Neural progenitor cell (in vitro differentiated cells): ENCODE data around the gene USP15. TPM values are rescaled to one million over a fixed set of nuclear protein-coding genes. Genes with fewer than 3 reads are reported as not detected.
"Not testable (repeated sequence)": the region's sequence is repeated elsewhere in the genome, so short reads cannot be mapped to it uniquely, and the experiment has no call there.

Source experiments
- DNase-seq: peaks from one replicate; pipeline ENCODE4 v3.0.0-alpha.2; 2016; ENCODE audit warnings: low spot score
- H2AFZ ChIP-seq: fragments of 200-600 bp; sonication (generic); replicated peaks from 2 replicates; pipeline ENCODE4 v1.6.1; 2016; ENCODE audit warnings: antibody characterized with exemption
- H3F3A ChIP-seq: fragments of 200-600 bp; sonication (generic); 2 replicates; pipeline ENCODE4 v1.6.1; 2016; ENCODE audit warnings: antibody characterized with exemption, low read depth
- H3K27ac ChIP-seq: fragments of 200-600 bp; sonication (generic); 2 replicates; pipeline ENCODE4 v1.5.1; 2016; ENCODE audit warnings: mild to moderate bottlenecking
- H3K27me3 ChIP-seq: fragments of 200-600 bp; sonication (generic); 2 replicates; pipeline ENCODE4 v1.6.1; 2016; ENCODE audit warnings: mild to moderate bottlenecking, moderate library complexity
- H3K36me3 ChIP-seq: fragments of 200-600 bp; sonication (generic); 2 replicates; pipeline ENCODE4 v1.5.1; 2016
- H3K4me1 ChIP-seq: fragments of 200-600 bp; sonication (generic); 2 replicates; pipeline ENCODE4 v1.6.1; 2016; ENCODE audit warnings: mixed run types
- H3K4me2 ChIP-seq: fragments of 200-600 bp; sonication (generic); 2 replicates; pipeline ENCODE4 v1.6.1; 2016
- H3K4me3 ChIP-seq: fragments of 200-600 bp; sonication (generic); 2 replicates; pipeline ENCODE4 v1.5.1; 2016
- H3K79me2 ChIP-seq: fragments of 200-600 bp; sonication (generic); 2 replicates; pipeline ENCODE4 v1.6.1; 2016; ENCODE audit warnings: low read depth
- H3K9ac ChIP-seq: fragments of 200-600 bp; sonication (generic); 2 replicates; pipeline ENCODE4 v1.6.1; 2016
- H3K9me3 ChIP-seq: fragments of 200-600 bp; sonication (generic); 2 replicates; pipeline ENCODE4 v1.5.1; 2016; ENCODE audit warnings: low read depth
- H4K20me1 ChIP-seq: fragments of 200-600 bp; sonication (generic); 2 replicates; pipeline ENCODE4 v1.6.1; 2016; ENCODE audit warnings: low read depth
- H3K27ac Mint-ChIP-seq: 3 replicates; pipeline ENCODE4 v1.8.0; 2021; ENCODE audit warnings: mixed read lengths
- H3K27me3 Mint-ChIP-seq: 2 replicates; pipeline ENCODE4 v1.8.0; 2022; ENCODE audit warnings: low read depth, mild to moderate bottlenecking, inconsistent platforms, moderate library complexity, mixed read lengths; ENCODE audit not compliant: insufficient read depth
- H3K36me3 Mint-ChIP-seq: 3 replicates; pipeline ENCODE4 v1.8.0; 2021; ENCODE audit warnings: mixed read lengths
- H3K4me1 Mint-ChIP-seq: 3 replicates; pipeline ENCODE4 v1.8.0; 2021; ENCODE audit warnings: mixed read lengths
- H3K4me3 Mint-ChIP-seq: 3 replicates; pipeline ENCODE4 v1.8.0; 2021; ENCODE audit warnings: mild to moderate bottlenecking, moderate library complexity, mixed read lengths
- H3K9me3 Mint-ChIP-seq: 3 replicates; pipeline ENCODE4 v1.8.0; 2020; ENCODE audit warnings: mixed read lengths
- CTCF ChIP-seq: fragments of 200-600 bp; sonication (generic); IDR thresholded peaks from 2 replicates; pipeline ENCODE4 v1.5.1; 2017; ENCODE audit warnings: antibody characterized with exemption, mild to moderate bottlenecking
- EZH2 ChIP-seq: fragments of 200-600 bp; sonication (generic); IDR thresholded peaks from 2 replicates; pipeline ENCODE4 v1.6.1; 2017; ENCODE audit warnings: antibody characterized with exemption, mild to moderate bottlenecking, moderate library complexity
- EZH2phosphoT487 ChIP-seq: fragments of 200-600 bp; sonication (generic); IDR thresholded peaks from 2 replicates; pipeline ENCODE4 v1.6.1; 2017; ENCODE audit warnings: antibody characterized with exemption
- total RNA-seq: library from RNA; depleted of rRNA; stranded (reverse); fragments of >200 nt; gene quantifications from 2 replicates; pipeline ENCODE4 v1.2.3, GENCODE V29; 2015; ENCODE audit warnings: low replicate concordance

The USP15 gene
- total RNA-seq, 1 donor from 2014 or later, result 36.0 TPM

GRCh38 chr12:62335057-62335456 lies 74.9 kb downstream of the USP15 start:
- H3K9me3 ChIP-seq, result no peaks in the 10 kb centered on the region
- no peak for DNase-seq
- no peaks in the 10 kb centered on the region for H3K27me3 Mint-ChIP-seq
- no peaks in the 10 kb centered on the region for H3K27me3 ChIP-seq
- H3K9ac ChIP-seq, result no peak overlapping the region
- no peaks in the 10 kb centered on the region for H3K4me1 ChIP-seq
- H4K20me1 ChIP-seq, result no peaks in the 10 kb centered on the region
- no peaks in the 10 kb centered on the region for H3F3A ChIP-seq
- no peaks in the 10 kb centered on the region for H3K4me1 Mint-ChIP-seq
- H3K36me3 ChIP-seq, result no peaks in the 10 kb centered on the region
- H3K79me2 ChIP-seq, result no peaks in the 10 kb centered on the region
- no peak overlapping the region for H2AFZ ChIP-seq
- H3K4me2 ChIP-seq, result no peak overlapping the region
- no peak overlapping the region for H3K27ac ChIP-seq
- H3K9me3 Mint-ChIP-seq, result peaks cover 26% of the 10 kb centered on the region
- no peak overlapping the region for H3K4me3 ChIP-seq
- H3K36me3 Mint-ChIP-seq, result peaks cover 22% of the 10 kb centered on the region
- no peak overlapping the region for H3K4me3 Mint-ChIP-seq
- TF ChIP-seq EZH2 (no peak), EZH2phosphoT487 (no peak)
- no peak overlapping the region for H3K27ac Mint-ChIP-seq

- no peaks in the 10 kb centered on the region for H3K4me1 ChIP-seq
These were observed 75.6 kb downstream of the USP15 start for GRCh38 chr12:62335796-62336195.

GRCh38 chr12:62337643-62338042 lies 77.4 kb downstream of the USP15 start:
- H3K27me3 ChIP-seq, H3K27ac ChIP-seq, H3K4me3 ChIP-seq, H3K27me3 Mint-ChIP-seq, H4K20me1 ChIP-seq, H3K4me2 ChIP-seq, H3K79me2 ChIP-seq, H3K4me1 ChIP-seq, H3F3A ChIP-seq, H3K36me3 ChIP-seq, H3K9me3 ChIP-seq, H2AFZ ChIP-seq, H3K27ac Mint-ChIP-seq, H3K4me3 Mint-ChIP-seq, H3K4me1 Mint-ChIP-seq, DNase-seq, H3K9ac ChIP-seq: not testable (repeated sequence)
- Mint-ChIP-seq H3K36me3 (peaks cover 34% of the 10 kb centered on the region), H3K9me3 (peaks cover 38% of the 10 kb centered on the region)

More at GRCh38 chr12:62335796-62336195, 75.6 kb downstream of the USP15 start:
- H3K4me1 Mint-ChIP-seq, result no peaks in the 10 kb centered on the region
- Histone ChIP-seq H3K9me3 (no peaks in the 10 kb centered on the region), H3K27me3 (no peaks in the 10 kb centered on the region), H3K36me3 (no peaks in the 10 kb centered on the region), H3K79me2 (no peaks in the 10 kb centered on the region), H4K20me1 (no peaks in the 10 kb centered on the region), H3K4me3 (no peak overlapping the region), H3K4me2 (no peak overlapping the region), H3K27ac (no peak overlapping the region), H3K9ac (no peak overlapping the region), H2AFZ (no peak overlapping the region), H3F3A (no peaks in the 10 kb centered on the region)
- no peak overlapping the region for H3K27ac Mint-ChIP-seq
- no peak for DNase-seq
- TF ChIP-seq EZH2phosphoT487 (no peak), EZH2 (no peak), CTCF (no peak)
- no peak overlapping the region for H3K4me3 Mint-ChIP-seq
- no peaks in the 10 kb centered on the region for H3K27me3 Mint-ChIP-seq
- H3K9me3 Mint-ChIP-seq, result peaks cover 34% of the 10 kb centered on the region
- H3K36me3 Mint-ChIP-seq, result peaks cover 30% of the 10 kb centered on the region

GRCh38 chr12:62342614-62343303 lies 82.6 kb downstream of the USP15 start:
- not testable (repeated sequence) for H3F3A ChIP-seq, H3K27me3 ChIP-seq, H3K4me3 ChIP-seq, H3K4me2 ChIP-seq, H4K20me1 ChIP-seq, H3K36me3 ChIP-seq, H3K9me3 ChIP-seq, H3K27me3 Mint-ChIP-seq, H3K27ac ChIP-seq, DNase-seq, H3K4me3 Mint-ChIP-seq, H2AFZ ChIP-seq, H3K9ac ChIP-seq, H3K4me1 Mint-ChIP-seq, H3K79me2 ChIP-seq, H3K27ac Mint-ChIP-seq, H3K4me1 ChIP-seq
- Mint-ChIP-seq H3K36me3 (peaks cover 45% of the 10 kb centered on the region), H3K9me3 (peaks cover 43% of the 10 kb centered on the region)

- H3K4me2 ChIP-seq, result not testable (repeated sequence)
These were observed 83.3 kb downstream of the USP15 start for GRCh38 chr12:62343304-62344120.

GRCh38 chr12:62344731-62345556 lies 84.7 kb downstream of the USP15 start:
- H3K27ac ChIP-seq, H3K27me3 Mint-ChIP-seq, H4K20me1 ChIP-seq, H3K4me2 ChIP-seq, H3K27me3 ChIP-seq, H3K79me2 ChIP-seq, DNase-seq, H2AFZ ChIP-seq, H3K4me3 ChIP-seq, H3K4me3 Mint-ChIP-seq, H3K36me3 ChIP-seq, H3K9me3 ChIP-seq, H3K4me1 ChIP-seq, H3K9ac ChIP-seq, H3K4me1 Mint-ChIP-seq, H3F3A ChIP-seq: not testable (repeated sequence)
- Mint-ChIP-seq H3K9me3 (peaks cover 23% of the 10 kb centered on the region), H3K27ac (peak overlapping the region; percentile 58), H3K36me3 (peaks cover 32% of the 10 kb centered on the region)

More at GRCh38 chr12:62343304-62344120, 83.3 kb downstream of the USP15 start:
- Mint-ChIP-seq H3K36me3 (peaks cover 38% of the 10 kb centered on the region), H3K9me3 (peaks cover 36% of the 10 kb centered on the region)
- not testable (repeated sequence) for H3K9me3 ChIP-seq, H3K4me3 ChIP-seq, H3K27me3 ChIP-seq, H3K4me1 ChIP-seq, H3K36me3 ChIP-seq, H3F3A ChIP-seq, H3K27ac Mint-ChIP-seq, H3K9ac ChIP-seq, H2AFZ ChIP-seq, H3K27ac ChIP-seq, H4K20me1 ChIP-seq, H3K4me1 Mint-ChIP-seq, H3K27me3 Mint-ChIP-seq, H3K79me2 ChIP-seq, H3K4me3 Mint-ChIP-seq, DNase-seq
